Measurements from ENCODE around the gene SH3TC2.

Gene SH3TC2

GRCh38 chr5:149024943-149025342 lies 37.9 kb downstream of the SH3TC2 start:
- DNase-seq = no peak

GRCh38 chr5:149024477-149024876 lies 38.4 kb downstream of the SH3TC2 start:
- no peak for DNase-seq

- no peak for DNase-seq
These were observed 40.7 kb downstream of the SH3TC2 start for GRCh38 chr5:149022200-149022599.

- no peak for DNase-seq
These were observed 43.2 kb downstream of the SH3TC2 start for GRCh38 chr5:149019679-149020078.

GRCh38 chr5:149018909-149019443 lies 43.9 kb downstream of the SH3TC2 start:
- no peak for DNase-seq

- DNase-seq = no peak
These were observed 45.2 kb downstream of the SH3TC2 start for GRCh38 chr5:149017636-149018035.

- no peak for DNase-seq
These were observed 47.3 kb downstream of the SH3TC2 start for GRCh38 chr5:149015561-149015960.

- no peak for DNase-seq
These were observed 47.7 kb downstream of the SH3TC2 start for GRCh38 chr5:149015126-149015525.

GRCh38 chr5:149014571-149015031 lies 48.3 kb downstream of the SH3TC2 start:
- no peak for DNase-seq

GRCh38 chr5:149013796-149014195 lies 49.1 kb downstream of the SH3TC2 start:
- DNase-seq = no peak

GRCh38 chr5:149012350-149012749 lies 50.5 kb downstream of the SH3TC2 start:
- no peak for DNase-seq

- no peak for DNase-seq
These were observed 51.1 kb downstream of the SH3TC2 start for GRCh38 chr5:149011728-149012127.

- DNase-seq = no peak
These were observed 51.8 kb downstream of the SH3TC2 start for GRCh38 chr5:149011084-149011483.

GRCh38 chr5:149007174-149007573 lies 55.7 kb downstream of the SH3TC2 start:
- no peak for DNase-seq

- no peak for DNase-seq
These were observed 56.4 kb downstream of the SH3TC2 start for GRCh38 chr5:149006426-149006825.

- no peak for DNase-seq
These were observed 57.6 kb downstream of the SH3TC2 start for GRCh38 chr5:149005077-149005892.

- no peak for DNase-seq
These were observed 58.3 kb downstream of the SH3TC2 start for GRCh38 chr5:149004559-149004958.

GRCh38 chr5:149002761-149003689 lies 59.8 kb downstream of the SH3TC2 start:
- DNase-seq = no peak

GRCh38 chr5:149002053-149002452 lies 60.8 kb downstream of the SH3TC2 start:
- no peak for DNase-seq

- DNase-seq = no peak
These were observed 61.7 kb downstream of the SH3TC2 start for GRCh38 chr5:149001162-149001561.

- no peak for DNase-seq
These were observed 63.1 kb downstream of the SH3TC2 start for GRCh38 chr5:148999741-149000140.

GRCh38 chr5:148998174-148998797 lies 64.6 kb downstream of the SH3TC2 start:
- no peak for DNase-seq

- DNase-seq = no peak
These were observed 66.6 kb downstream of the SH3TC2 start for GRCh38 chr5:148996270-148996669.
